Measurements from ENCODE around the gene FLAD1.

DNA sequence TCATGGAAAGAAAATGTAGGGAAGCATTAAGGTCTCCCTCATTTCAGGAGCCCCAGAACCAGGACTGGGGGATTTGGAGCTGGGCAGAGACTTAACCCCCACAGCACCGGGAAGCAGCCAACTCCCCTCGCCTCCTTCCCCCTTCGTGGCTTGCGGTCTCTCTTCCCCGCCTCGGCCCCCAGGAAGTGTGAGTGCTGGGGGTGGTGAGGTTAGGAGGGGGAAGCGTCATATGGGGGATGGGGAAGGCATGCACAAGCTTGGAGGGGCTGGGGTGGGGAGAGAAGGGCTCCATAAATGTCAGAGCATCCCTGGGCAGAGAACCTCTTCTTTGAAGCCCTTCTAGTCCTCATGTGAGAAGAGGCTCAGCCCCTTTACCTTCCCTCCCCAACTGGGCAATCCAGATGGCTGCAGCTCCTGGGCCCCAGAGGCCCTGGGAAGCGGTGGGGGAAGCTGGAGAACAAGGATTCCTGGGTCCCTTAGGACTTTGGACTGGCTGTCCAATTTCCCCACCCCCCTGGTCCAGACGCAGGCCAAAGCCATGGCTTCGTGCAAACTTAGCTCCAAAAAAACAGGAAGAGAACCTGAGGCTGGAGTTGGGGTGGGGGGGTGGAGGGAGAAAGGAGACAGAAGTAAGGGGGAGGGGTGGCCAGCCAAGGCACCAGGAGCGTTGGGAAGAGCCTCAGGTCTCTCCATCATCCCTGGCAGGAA, 27.2 kb downstream of the FLAD1 start:
- TF ChIP-seq, protein P1, sequence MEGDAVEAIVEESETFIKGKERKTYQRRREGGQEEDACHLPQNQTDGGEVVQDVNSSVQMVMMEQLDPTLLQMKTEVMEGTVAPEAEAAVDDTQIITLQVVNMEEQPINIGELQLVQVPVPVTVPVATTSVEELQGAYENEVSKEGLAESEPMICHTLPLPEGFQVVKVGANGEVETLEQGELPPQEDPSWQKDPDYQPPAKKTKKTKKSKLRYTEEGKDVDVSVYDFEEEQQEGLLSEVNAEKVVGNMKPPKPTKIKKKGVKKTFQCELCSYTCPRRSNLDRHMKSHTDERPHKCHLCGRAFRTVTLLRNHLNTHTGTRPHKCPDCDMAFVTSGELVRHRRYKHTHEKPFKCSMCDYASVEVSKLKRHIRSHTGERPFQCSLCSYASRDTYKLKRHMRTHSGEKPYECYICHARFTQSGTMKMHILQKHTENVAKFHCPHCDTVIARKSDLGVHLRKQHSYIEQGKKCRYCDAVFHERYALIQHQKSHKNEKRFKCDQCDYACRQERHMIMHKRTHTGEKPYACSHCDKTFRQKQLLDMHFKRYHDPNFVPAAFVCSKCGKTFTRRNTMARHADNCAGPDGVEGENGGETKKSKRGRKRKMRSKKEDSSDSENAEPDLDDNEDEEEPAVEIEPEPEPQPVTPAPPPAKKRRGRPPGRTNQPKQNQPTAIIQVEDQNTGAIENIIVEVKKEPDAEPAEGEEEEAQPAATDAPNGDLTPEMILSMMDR (IDR thresholded peaks at IDR 0.05; ENCODE audit: low read depth, low read length), result no peak
- no peak for TF ChIP-seq EZH2phosphoT487 (IDR thresholded peaks at IDR 0.05; ENCODE audit: low read depth)
